ENCODE data around the gene PALD1.

Gene PALD1

DNA sequence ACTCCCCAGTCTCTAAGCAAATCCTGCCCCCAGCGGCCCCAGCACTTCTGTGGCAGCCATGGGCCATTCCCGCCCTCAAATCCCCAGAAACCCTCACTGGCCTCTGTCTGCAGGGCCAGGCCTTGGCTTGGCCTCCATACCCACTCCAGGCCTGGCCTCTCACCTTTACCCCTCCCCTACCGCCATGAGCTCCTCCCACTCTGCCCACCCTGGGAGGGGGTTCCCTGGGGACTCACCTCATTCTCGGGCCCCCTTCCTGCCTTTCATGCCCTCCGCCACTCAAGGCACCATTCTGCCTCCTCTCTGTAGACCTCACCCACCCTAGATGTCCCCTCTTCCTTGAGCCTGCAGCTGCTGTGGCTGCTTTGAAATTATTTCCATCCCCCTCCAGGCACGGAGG is 83.0 kb downstream of the PALD1 start:
- H3K4me1 ChIP-seq (ENCODE audit: insufficient read depth, low read length): peaks cover 2% of the 10 kb centered on the region
- no peak overlapping the region for H3K27ac ChIP-seq (ENCODE audit: low read depth, low read length)
- H3K4me3 ChIP-seq (ENCODE audit: low read length): no peak overlapping the region

DNA sequence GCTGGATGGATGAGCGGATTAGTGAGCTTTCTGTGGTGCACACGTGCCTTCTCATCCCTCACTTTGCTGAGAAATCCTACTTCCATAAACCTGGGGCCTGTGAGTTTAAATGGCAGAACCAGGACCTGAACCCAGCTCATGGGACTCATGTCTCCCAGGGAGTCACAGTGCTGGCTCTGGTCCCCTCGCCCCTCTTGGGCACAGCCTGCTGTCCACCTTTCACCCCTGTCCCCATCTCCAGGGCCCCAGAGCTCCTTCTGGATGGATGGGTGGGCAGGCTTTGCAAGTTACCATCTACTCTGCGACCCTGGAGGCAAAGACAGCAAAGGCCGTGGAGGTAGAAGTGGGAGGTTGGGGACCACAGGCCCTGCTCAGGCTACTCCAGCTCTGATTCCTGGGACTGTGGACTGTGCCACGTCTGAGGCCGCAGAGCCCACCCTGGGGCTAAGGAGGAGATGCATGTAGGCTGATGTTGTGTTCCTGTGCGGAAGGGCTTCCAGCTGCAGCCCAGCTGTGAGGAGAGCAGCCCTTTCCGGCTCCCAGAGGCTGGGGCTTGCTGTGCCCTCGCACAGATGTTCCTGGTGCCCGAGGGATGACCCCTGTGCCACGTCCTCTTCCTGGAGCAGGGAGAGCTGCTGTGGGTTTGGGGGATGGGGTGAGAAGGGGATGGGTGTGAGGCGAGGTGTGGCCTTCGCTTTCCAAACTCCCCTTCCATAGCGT is 83.6 kb downstream of the PALD1 start:
- Histone ChIP-seq H3K9me3 (ENCODE audit: insufficient read depth, low read depth, low read length) (no peaks in the 10 kb centered on the region), H3K4me3 (ENCODE audit: low read length) (no peak overlapping the region), H3K9ac (ENCODE audit: low read depth, low read length) (no peak overlapping the region), H3K4me1 (ENCODE audit: insufficient read depth, low read length) (peaks cover 2% of the 10 kb centered on the region), H3K27me3 (ENCODE audit: insufficient read depth, low read length) (no peaks in the 10 kb centered on the region), H3K27ac (ENCODE audit: low read depth, low read length) (no peak overlapping the region), H3K36me3 (ENCODE audit: insufficient read depth, low read length) (no peaks in the 10 kb centered on the region)
- WGBS: 92% methylated on average over 13 of the region's 15 CpGs

More for the DNA sequence above, 83.0 kb downstream of the PALD1 start:
- H3K27me3 ChIP-seq (ENCODE audit: insufficient read depth, low read length): no peaks in the 10 kb centered on the region
- WGBS: 87% methylated on average over 6 of the region's 6 CpGs
- H3K9me3 ChIP-seq (ENCODE audit: insufficient read depth, low read depth, low read length): no peaks in the 10 kb centered on the region
- no peaks in the 10 kb centered on the region for H3K36me3 ChIP-seq (ENCODE audit: insufficient read depth, low read length)
- no peak overlapping the region for H3K9ac ChIP-seq (ENCODE audit: low read depth, low read length)

GRCh38 chr10:70563230-70563629 is 84.7 kb downstream of the PALD1 start:
- no peaks in the 10 kb centered on the region for H3K36me3 ChIP-seq (ENCODE audit: insufficient read depth, low read length)
- H3K9ac ChIP-seq (ENCODE audit: low read depth, low read length): no peak overlapping the region
- H3K9me3 ChIP-seq (ENCODE audit: insufficient read depth, low read depth, low read length): no peaks in the 10 kb centered on the region
- WGBS: 90% methylated on average over 7 of the region's 7 CpGs
- H3K4me1 ChIP-seq (ENCODE audit: insufficient read depth, low read length): peaks cover 2% of the 10 kb centered on the region
- no peaks in the 10 kb centered on the region for H3K27me3 ChIP-seq (ENCODE audit: insufficient read depth, low read length)
- no peak overlapping the region for H3K27ac ChIP-seq (ENCODE audit: low read depth, low read length)
- no peak overlapping the region for H3K4me3 ChIP-seq (ENCODE audit: low read length)

DNA sequence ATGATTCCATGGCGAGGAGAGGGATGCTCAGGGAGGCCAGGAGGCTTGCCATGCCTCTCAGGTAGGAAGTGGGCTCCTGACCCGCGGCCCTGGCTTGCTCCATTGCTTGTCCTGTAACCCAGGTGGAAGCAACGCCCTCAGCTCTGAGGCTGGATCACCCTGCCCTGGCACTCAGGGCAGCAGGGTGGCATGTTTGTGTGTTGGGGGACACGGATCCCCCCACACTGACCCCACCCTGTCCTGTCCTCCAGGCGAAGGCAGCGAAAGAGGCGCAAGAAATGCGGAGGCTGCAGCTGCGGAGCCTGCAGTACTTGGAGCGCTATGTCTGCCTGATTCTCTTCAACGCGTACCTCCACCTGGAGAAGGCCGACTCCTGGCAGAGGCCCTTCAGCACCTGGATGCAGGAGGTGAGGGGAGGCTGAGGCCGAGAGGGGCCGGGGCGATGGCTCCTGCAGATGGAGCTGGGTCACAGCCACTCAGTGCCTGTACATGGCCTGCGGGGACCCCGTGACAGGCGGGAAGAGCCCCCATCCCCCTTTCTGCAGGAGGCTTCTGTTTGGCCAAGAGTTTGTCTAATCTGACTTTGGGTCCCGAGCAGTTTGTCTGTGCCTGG is 85.7 kb downstream of the PALD1 start:
- 94% methylated on average over 21 of the region's 21 CpGs for WGBS
- Histone ChIP-seq H3K9me3 (ENCODE audit: insufficient read depth, low read depth, low read length) (no peaks in the 10 kb centered on the region), H3K27ac (ENCODE audit: low read depth, low read length) (no peak overlapping the region), H3K36me3 (ENCODE audit: insufficient read depth, low read length) (no peaks in the 10 kb centered on the region), H3K4me1 (ENCODE audit: insufficient read depth, low read length) (peaks cover under 1% of the 10 kb centered on the region), H3K9ac (ENCODE audit: low read depth, low read length) (no peak overlapping the region), H3K27me3 (ENCODE audit: insufficient read depth, low read length) (no peaks in the 10 kb centered on the region), H3K4me3 (ENCODE audit: low read length) (no peak overlapping the region)

- H3K27ac ChIP-seq (ENCODE audit: low read depth, low read length): no peak overlapping the region
- no peaks in the 10 kb centered on the region for H3K36me3 ChIP-seq (ENCODE audit: insufficient read depth, low read length)
- no peaks in the 10 kb centered on the region for H3K9me3 ChIP-seq (ENCODE audit: insufficient read depth, low read depth, low read length)
- WGBS: 92% methylated on average over 6 of the region's 6 CpGs
- H3K9ac ChIP-seq (ENCODE audit: low read depth, low read length): no peak overlapping the region
- H3K27me3 ChIP-seq (ENCODE audit: insufficient read depth, low read length): no peaks in the 10 kb centered on the region
- no peaks in the 10 kb centered on the region for H3K4me1 ChIP-seq (ENCODE audit: insufficient read depth, low read length)
- no peak overlapping the region for H3K4me3 ChIP-seq (ENCODE audit: low read length)
Observed at GRCh38 chr10:70564901-70565351, 86.4 kb downstream of the PALD1 start.

- Histone ChIP-seq H3K36me3 (ENCODE audit: insufficient read depth, low read length) (no peaks in the 10 kb centered on the region), H3K27ac (ENCODE audit: low read depth, low read length) (no peak overlapping the region), H3K4me1 (ENCODE audit: insufficient read depth, low read length) (no peaks in the 10 kb centered on the region), H3K27me3 (ENCODE audit: insufficient read depth, low read length) (no peaks in the 10 kb centered on the region), H3K9ac (ENCODE audit: low read depth, low read length) (no peak overlapping the region), H3K9me3 (ENCODE audit: insufficient read depth, low read depth, low read length) (no peaks in the 10 kb centered on the region), H3K4me3 (ENCODE audit: low read length) (no peak overlapping the region)
- WGBS: 94% methylated on average over 18 of the region's 18 CpGs
Observed at GRCh38 chr10:70565556-70566514, 87.3 kb downstream of the PALD1 start.

- H3K36me3 ChIP-seq (ENCODE audit: insufficient read depth, low read length): no peaks in the 10 kb centered on the region
- H3K27ac ChIP-seq (ENCODE audit: low read depth, low read length): no peak overlapping the region
- WGBS: 93% methylated on average over 18 of the region's 18 CpGs
- H3K9ac ChIP-seq (ENCODE audit: low read depth, low read length): no peak overlapping the region
- no peak overlapping the region for H3K4me3 ChIP-seq (ENCODE audit: low read length)
- H3K4me1 ChIP-seq (ENCODE audit: insufficient read depth, low read length): no peaks in the 10 kb centered on the region
- H3K9me3 ChIP-seq (ENCODE audit: insufficient read depth, low read depth, low read length): no peaks in the 10 kb centered on the region
- no peaks in the 10 kb centered on the region for H3K27me3 ChIP-seq (ENCODE audit: insufficient read depth, low read length)
Observed at GRCh38 chr10:70566515-70567290, 88.1 kb downstream of the PALD1 start.

DNA sequence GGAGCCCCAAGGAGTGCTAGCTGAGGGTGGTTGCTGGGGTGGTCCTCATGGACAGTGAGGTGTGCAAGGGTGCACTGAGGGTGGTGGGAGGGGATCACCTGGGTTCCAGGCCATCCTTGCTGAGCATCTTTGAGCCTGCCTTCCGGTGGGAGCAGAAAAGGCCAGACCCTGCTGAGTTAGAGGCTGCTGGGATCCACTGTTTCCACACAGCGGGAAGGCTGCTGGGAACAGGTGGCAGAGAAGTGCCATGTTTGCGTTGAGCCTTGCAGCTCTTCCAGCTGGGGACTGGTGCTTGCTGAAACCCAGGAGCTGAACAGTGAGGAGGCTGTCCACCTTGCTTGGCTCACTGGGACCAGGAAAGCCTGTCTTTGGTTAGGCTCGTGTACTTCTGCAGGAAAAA is 89.0 kb downstream of the PALD1 start:
- Histone ChIP-seq H3K4me3 (ENCODE audit: low read length) (no peak overlapping the region), H3K27ac (ENCODE audit: low read depth, low read length) (no peak overlapping the region), H3K9me3 (ENCODE audit: insufficient read depth, low read depth, low read length) (no peaks in the 10 kb centered on the region), H3K9ac (ENCODE audit: low read depth, low read length) (no peak overlapping the region), H3K27me3 (ENCODE audit: insufficient read depth, low read length) (no peaks in the 10 kb centered on the region), H3K36me3 (ENCODE audit: insufficient read depth, low read length) (no peaks in the 10 kb centered on the region), H3K4me1 (ENCODE audit: insufficient read depth, low read length) (no peaks in the 10 kb centered on the region)
- WGBS: 89% methylated on average over 4 of the region's 4 CpGs

- 93% methylated on average over 3 of the region's 3 CpGs for WGBS
Observed at GRCh38 chr10:70568113-70568512, 89.5 kb downstream of the PALD1 start.

DNA sequence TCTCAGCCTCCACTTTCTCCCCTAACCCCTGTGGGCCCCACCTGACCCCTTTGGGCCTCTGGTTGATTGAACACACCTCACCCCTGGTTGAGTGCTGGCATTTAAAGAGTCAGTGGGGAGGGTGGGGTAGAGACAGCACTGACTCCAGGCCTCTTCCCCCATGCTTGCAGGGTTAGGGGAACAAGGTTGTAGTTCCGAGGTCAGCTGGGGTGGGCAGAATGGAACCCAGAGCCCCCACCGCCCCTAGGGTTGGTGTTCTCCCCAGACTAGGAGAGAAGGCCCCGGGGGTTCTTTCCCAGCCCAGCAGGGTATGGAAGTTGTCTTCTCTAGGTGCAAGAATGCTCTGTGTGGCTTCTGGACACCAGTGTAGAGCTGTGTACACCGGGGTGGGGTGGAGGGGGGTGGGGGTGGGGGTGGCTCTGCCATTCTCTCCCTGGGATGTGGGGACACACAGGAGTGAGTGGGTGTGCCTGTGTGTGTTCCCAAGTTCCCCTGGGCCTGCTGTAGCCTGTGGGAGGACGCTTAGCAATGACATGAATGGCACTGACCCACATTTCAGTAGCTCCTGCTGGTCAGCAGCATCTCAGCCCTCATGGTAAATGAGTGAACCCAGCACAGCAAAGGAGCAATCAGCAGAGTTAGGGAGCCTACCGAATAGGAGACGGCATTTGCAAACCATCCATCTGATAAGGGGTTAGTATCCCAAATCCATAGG is 90.4 kb downstream of the PALD1 start:
- Histone ChIP-seq H3K36me3 (ENCODE audit: insufficient read depth, low read length) (no peaks in the 10 kb centered on the region), H3K4me1 (ENCODE audit: insufficient read depth, low read length) (no peaks in the 10 kb centered on the region), H3K27me3 (ENCODE audit: insufficient read depth, low read length) (no peaks in the 10 kb centered on the region), H3K27ac (ENCODE audit: low read depth, low read length) (no peak overlapping the region), H3K4me3 (ENCODE audit: low read length) (no peak overlapping the region), H3K9me3 (ENCODE audit: insufficient read depth, low read depth, low read length) (no peaks in the 10 kb centered on the region), H3K9ac (ENCODE audit: low read depth, low read length) (no peak overlapping the region)
- 92% methylated on average over 6 of the region's 7 CpGs for WGBS

More at GRCh38 chr10:70568113-70568512, 89.5 kb downstream of the PALD1 start:
- Histone ChIP-seq H3K9ac (ENCODE audit: low read depth, low read length) (no peak overlapping the region), H3K4me1 (ENCODE audit: insufficient read depth, low read length) (no peaks in the 10 kb centered on the region), H3K4me3 (ENCODE audit: low read length) (no peak overlapping the region), H3K9me3 (ENCODE audit: insufficient read depth, low read depth, low read length) (no peaks in the 10 kb centered on the region), H3K27ac (ENCODE audit: low read depth, low read length) (no peak overlapping the region), H3K27me3 (ENCODE audit: insufficient read depth, low read length) (no peaks in the 10 kb centered on the region), H3K36me3 (ENCODE audit: insufficient read depth, low read length) (no peaks in the 10 kb centered on the region)
